IMR-90 (cell line): ENCODE measurements around the gene PRKD3. TPM values are rescaled to one million over a fixed set of nuclear protein-coding genes. Genes with fewer than 3 reads are reported as not detected.

Source experiments
- ATAC-seq: fragments of 200-7000 bp; cut with Tn5 transposase; 2 replicates; pipeline ENCODE4 v1.9.1; 2020; ENCODE audit warnings: low read depth, mild to moderate bottlenecking, moderate library complexity
- BruUV-seq: library from RNA; stranded (reverse); fragments of 400-500 nt; replicated peaks from 2 replicates; lab custom pipeline; 2021; lab: Mats Ljungman, UMichigan
- CTCF ChIA-PET: fragments of 300-600 bp; formaldehyde crosslinking; extraction: SDS; loops from one replicate; lab custom pipeline; 2021; ENCODE audit warnings: antibody characterized with exemption; lab: Yijun Ruan, JAX
- POLR2A ChIA-PET: fragments of 300-600 bp; sonication (Branson Sonifier 250); formaldehyde crosslinking; loops from one replicate; lab custom pipeline; 2022; ENCODE audit warnings: antibody characterized with exemption; ENCODE audit not compliant: unreplicated experiment; lab: Charles Lee
- DNase-seq: peaks from one replicate; pipeline ENCODE4 v3.0.0; 2013
- H2AFZ ChIP-seq: replicated peaks from 2 replicates; pipeline ENCODE3; 2013; ENCODE audit warnings: low read length, mild to moderate bottlenecking; ENCODE audit not compliant: poor library complexity
- H2AK5ac ChIP-seq: 2 replicates; pipeline ENCODE4 v1.6.1; 2013; ENCODE audit warnings: low read depth, low read length, inconsistent platforms
- H2AK9ac ChIP-seq: replicated peaks from 2 replicates; pipeline ENCODE3; 2013; ENCODE audit warnings: mild to moderate bottlenecking, low read depth, low read length, moderate library complexity; ENCODE audit not compliant: poor library complexity
- H2BK120ac ChIP-seq: 2 replicates; pipeline ENCODE4 v1.6.1; 2013; ENCODE audit warnings: low read depth, low read length, inconsistent platforms
- H2BK15ac ChIP-seq: 3 replicates; pipeline ENCODE4 v1.6.1; 2013; ENCODE audit warnings: low read depth, low read length, inconsistent platforms
- H2BK20ac ChIP-seq: 2 replicates; pipeline ENCODE4 v1.6.1; 2013; ENCODE audit warnings: low read depth, mild to moderate bottlenecking, inconsistent platforms, low read length, moderate library complexity
- H2BK5ac ChIP-seq: 2 replicates; pipeline ENCODE4 v1.6.1; 2013; ENCODE audit warnings: mild to moderate bottlenecking, low read depth, low read length, inconsistent platforms; ENCODE audit not compliant: poor library complexity, severe bottlenecking
- H3K14ac ChIP-seq: replicated peaks from 2 replicates; pipeline ENCODE4 v1.6.1; 2013; ENCODE audit warnings: low read depth, low read length, inconsistent platforms
- H3K18ac ChIP-seq: 2 replicates; pipeline ENCODE4 v1.6.1; 2013; ENCODE audit warnings: low read depth, low read length, control low read depth
- H3K23ac ChIP-seq: 2 replicates; pipeline ENCODE4 v1.6.1; 2013; ENCODE audit warnings: low read depth, low read length, inconsistent platforms
- H3K27ac ChIP-seq: 2 replicates; pipeline ENCODE4 v1.5.1; 2013; ENCODE audit warnings: mild to moderate bottlenecking, control low read depth, low read length; ENCODE audit not compliant: insufficient read depth
- H3K27me3 ChIP-seq: 2 replicates; pipeline ENCODE4 v1.6.1; 2013; ENCODE audit warnings: low read length; ENCODE audit not compliant: control insufficient read depth, insufficient read depth
- H3K36me3 ChIP-seq: 2 replicates; pipeline ENCODE4 v1.6.1; 2013; ENCODE audit warnings: low read length, mixed read lengths; ENCODE audit not compliant: control insufficient read depth, insufficient read depth
- H3K4ac ChIP-seq: 2 replicates; pipeline ENCODE4 v1.6.1; 2013; ENCODE audit warnings: low read depth, low read length, inconsistent platforms
- H3K4me1 ChIP-seq: 2 replicates; pipeline ENCODE4 v1.6.1; 2013; ENCODE audit warnings: low read length, mixed read lengths; ENCODE audit not compliant: control insufficient read depth, insufficient read depth
- H3K4me2 ChIP-seq: 2 replicates; pipeline ENCODE4 v1.6.1; 2013; ENCODE audit warnings: low read depth, mild to moderate bottlenecking, control low read depth, low read length, moderate library complexity
- H3K4me3 ChIP-seq: 2 replicates; pipeline ENCODE4 v1.5.1; 2013; ENCODE audit warnings: low read depth, mild to moderate bottlenecking, control low read depth, low read length, moderate library complexity; ENCODE audit not compliant: insufficient read depth
- H3K56ac ChIP-seq: 2 replicates; pipeline ENCODE4 v1.6.1; 2013; ENCODE audit warnings: low read length, inconsistent platforms; ENCODE audit not compliant: insufficient read depth; ENCODE audit errors: extremely low read depth
- H3K79me1 ChIP-seq, 2 experiments: 2 replicates each; pipeline ENCODE4 v1.6.1; 2013; ENCODE audit warnings: low read length in 2 of 2, inconsistent platforms in 1 of 2, low read depth in 1 of 2
- H3K9ac ChIP-seq: 2 replicates; pipeline ENCODE4 v1.6.1; 2013; ENCODE audit warnings: low read depth, low read length, control low read depth
- H3K9me1 ChIP-seq: 2 replicates; pipeline ENCODE4 v1.6.1; 2013; ENCODE audit warnings: low read length, inconsistent platforms; ENCODE audit not compliant: insufficient read depth
- H3K9me3 ChIP-seq: 2 replicates; pipeline ENCODE4 v1.6.1; 2013; ENCODE audit warnings: low read length; ENCODE audit not compliant: control insufficient read depth, insufficient read depth
- H4K20me1 ChIP-seq: 2 replicates; pipeline ENCODE4 v1.6.1; 2013; ENCODE audit warnings: low read length, inconsistent platforms; ENCODE audit not compliant: insufficient read depth
- H4K5ac ChIP-seq: 2 replicates; pipeline ENCODE4 v1.6.1; 2013; ENCODE audit warnings: mild to moderate bottlenecking, low read depth, low read length, control low read depth
- H4K8ac ChIP-seq, 2 experiments: 2 replicates each; pipeline ENCODE4 v1.6.1; 2013; ENCODE audit warnings: low read depth in 2 of 2, low read length in 2 of 2, control low read depth in 1 of 2, inconsistent platforms in 1 of 2
- H4K91ac ChIP-seq: 2 replicates; pipeline ENCODE4 v1.6.1; 2013; ENCODE audit warnings: low read depth, low read length, inconsistent platforms; ENCODE audit not compliant: insufficient read depth
- BHLHE40 ChIP-seq: fragments of 150-350 bp; IDR thresholded peaks from 2 replicates; pipeline ENCODE4 v1.6.1; 2016; ENCODE audit warnings: mild to moderate bottlenecking, low read depth, low read length
- CEBPB ChIP-seq: IDR thresholded peaks from 2 replicates; pipeline ENCODE4 v1.6.1; 2012; ENCODE audit warnings: low read depth, low read length, improper control_type of control experiment
- CHD1 ChIP-seq: IDR thresholded peaks from 2 replicates; pipeline ENCODE4 v1.6.1; 2012; ENCODE audit warnings: low read depth, low read length, improper control_type of control experiment
- CTCF ChIP-seq: conservative IDR thresholded peaks from 2 replicates; pipeline ENCODE4 v1.5.1; 2012; ENCODE audit warnings: mild to moderate bottlenecking, low read depth, low read length, improper control_type of control experiment
- ELK1 ChIP-seq: fragments of 150-350 bp; IDR thresholded peaks from 2 replicates; pipeline ENCODE4 v1.6.1; 2016; ENCODE audit warnings: low read depth, mild to moderate bottlenecking, low read length, moderate library complexity, borderline replicate concordance
- FOS ChIP-seq: fragments of 150-350 bp; IDR thresholded peaks from 2 replicates; pipeline ENCODE4 v1.6.1; 2016; ENCODE audit warnings: low read depth, low read length
- MAFK ChIP-seq: IDR thresholded peaks from 2 replicates; pipeline ENCODE4 v1.6.1; 2012; ENCODE audit warnings: low read depth, low read length, improper control_type of control experiment
- MAZ ChIP-seq: IDR thresholded peaks from 2 replicates; pipeline ENCODE4 v1.6.1; 2012; ENCODE audit warnings: low read depth, mild to moderate bottlenecking, low read length, improper control_type of control experiment, moderate library complexity, borderline replicate concordance
- MXI1 ChIP-seq: IDR thresholded peaks from 2 replicates; pipeline ENCODE4 v1.6.1; 2012; ENCODE audit warnings: low read depth, mild to moderate bottlenecking, low read length, moderate library complexity, borderline replicate concordance
- NFE2L2 ChIP-seq: fragments of 150-350 bp; IDR thresholded peaks from 2 replicates; pipeline ENCODE4 v1.6.1; 2016; ENCODE audit warnings: low read depth, mild to moderate bottlenecking, low read length
- POLR2A ChIP-seq: IDR thresholded peaks from 2 replicates; pipeline ENCODE4 v1.6.1; 2012; ENCODE audit warnings: mild to moderate bottlenecking, low read depth, low read length
- RAD21 ChIP-seq: IDR thresholded peaks from 2 replicates; pipeline ENCODE4 v1.6.1; 2012; ENCODE audit warnings: low read length, improper control_type of control experiment
- RFX5 ChIP-seq: IDR thresholded peaks from 2 replicates; pipeline ENCODE4 v1.8.0; 2012; ENCODE audit warnings: low read depth, mild to moderate bottlenecking, low read length, moderate library complexity
- SMC3 ChIP-seq: fragments of 150-350 bp; IDR thresholded peaks from 2 replicates; pipeline ENCODE4 v1.6.1; 2016; ENCODE audit warnings: low read depth, mild to moderate bottlenecking, antibody characterized with exemption, low read length, moderate library complexity
- USF2 ChIP-seq: fragments of 150-350 bp; IDR thresholded peaks from 2 replicates; pipeline ENCODE4 v1.6.1; 2017; ENCODE audit warnings: mild to moderate bottlenecking, antibody characterized with exemption, low read length, low read depth
- dilution Hi-C: fragments of 300-500 bp; cut with HindIII; formaldehyde crosslinking; loops from one replicate; pipeline ENCODE4 v1.14.3; 2018; ENCODE audit warnings: low sequenced_read_pairs; ENCODE audit not compliant: unreplicated experiment
- in situ Hi-C: fragments of 300-500 bp; cut with MboI; formaldehyde crosslinking; loops from 3 replicates; pipeline ENCODE4 v1.14.3; 2019; ENCODE audit warnings: low sequenced_read_pairs, inconsistent platforms, mixed read lengths
- intact Hi-C: fragments of 100-400 bp; cut with micrococcal nuclease; formaldehyde crosslinking; loops from 2 replicates; pipeline ENCODE4 v1.10.0; 2022
- polyA plus RNA-seq, 3 experiments: library from polyadenylated mRNA; depleted of rRNA; stranded (reverse); fragments of >200 nt; gene quantifications; 2 replicates each; pipeline ENCODE4 v1.2.3, GENCODE V29; 2012; ENCODE audit warnings: low replicate concordance in 1 of 3
- total RNA-seq: library from RNA; depleted of rRNA; stranded (reverse); fragments of >200 nt; gene quantifications from 2 replicates; pipeline ENCODE4 v1.2.3, GENCODE V29; 2012

The PRKD3 gene
- total and polyA plus RNA-seq, 2 of the 4 experiments (the other 2 are of a cell fraction) = 15.8 to 46.4 TPM

- no peak overlapping the region for H3K14ac ChIP-seq
- H4K91ac ChIP-seq = no peak overlapping the region
- H2AK9ac ChIP-seq = no peak overlapping the region
- no peak overlapping the region for H2AFZ ChIP-seq
- H2BK15ac ChIP-seq = no peak overlapping the region
- no peak overlapping the region for H4K8ac ChIP-seq
- H2AK5ac ChIP-seq = no peak overlapping the region
- peaks cover 7% of the 10 kb centered on the region; the same call in 1 of the 2 replicates for H3K4me1 ChIP-seq
- dilution Hi-C loops (no loop called here), in situ Hi-C loops (no loop called here), intact Hi-C loops (no loop called here)
- H3K27me3 ChIP-seq = no peaks in the 10 kb centered on the region
- H3K4me2 ChIP-seq = no peak overlapping the region
- no peak overlapping the region for H3K4ac ChIP-seq
- no peak overlapping the region for H3K9ac ChIP-seq
- H3K23ac ChIP-seq = no peak overlapping the region
- no peaks in the 10 kb centered on the region for H3K9me3 ChIP-seq
- no peak overlapping the region for H3K27ac ChIP-seq
- no peak overlapping the region for H3K4me3 ChIP-seq
- no peak for TF ChIP-seq MXI1
- no peak for TF ChIP-seq MAZ
- TF ChIP-seq CTCF = no peak
- no peak for TF ChIP-seq CEBPB
- no peak for TF ChIP-seq MAFK
- no peak for TF ChIP-seq RAD21
- no peak for TF ChIP-seq CHD1
- TF ChIP-seq RFX5 = no peak
- no peak for TF ChIP-seq BHLHE40
- TF ChIP-seq POLR2A = no peak
- TF ChIP-seq USF2 = no peak
- no peak for TF ChIP-seq ELK1
- no peak for TF ChIP-seq SMC3
- TF ChIP-seq NFE2L2 = no peak
- TF ChIP-seq FOS = no peak
- no peaks in the 10 kb centered on the region for H3K9me1 ChIP-seq
- no peak overlapping the region for H2BK20ac ChIP-seq
- DNase-seq (no peak), ATAC-seq (no peak)
- no peak overlapping the region for H3K56ac ChIP-seq
- H3K18ac ChIP-seq = no peak overlapping the region
- ChIA-PET POLR2A (no interaction called here), CTCF (interaction anchor here (0.7 kb wide), 1 partner anchor 11 kb away, joined by 3 read pairs; no protein-coding TSS in a partner anchor)
- H4K20me1 ChIP-seq = peaks cover 12% of the 10 kb centered on the region
- no peak overlapping the region for H2BK120ac ChIP-seq
- no peak overlapping the region for H2BK5ac ChIP-seq
- no peaks in the 10 kb centered on the region for H3K36me3 ChIP-seq
- peaks cover 33 to 60% of the 10 kb centered on the region in 2 experiments for H3K79me1 ChIP-seq
- no TSS peak for BruUV-seq
- H4K5ac ChIP-seq = no peak overlapping the region
Observed at GRCh38 chr2:37297632-37298031, 27.0 kb downstream of the PRKD3 start.
